Epithelial cell of prostate (primary cell): Measurements from ENCODE around the gene SPRR2A.
"Not testable (repeated sequence)": the region's sequence is repeated elsewhere in the genome, so short reads cannot be mapped to it uniquely, and the experiment has no call there.

Experiments
- DNase-seq: peaks from one replicate; pipeline ENCODE4 v3.0.0-alpha.2; 2011; ENCODE audit warnings: low read depth, low spot score
- H3K27ac ChIP-seq: fragments of 450-650 bp; 2 replicates; pipeline ENCODE4 v1.5.1; 2017; ENCODE audit warnings: mild to moderate bottlenecking

SPRR2A gene

GRCh38 chr1:153057375-153057774, at the start of gene SPRR2A:
TSS of gene SPRR2A (minus strand) at chr1:153057512. CDS start at chr1:153056735, 777 bp downstream.
- H3K27ac ChIP-seq, result peak within 1 kb of the TSS; percentile 28
- DNase-seq, result no peak

GRCh38 chr1:153100245-153100644, 42.9 kb upstream of the SPRR2A start:
- DNase-seq, result peak; percentile 94
- peak overlapping the region; percentile 87 for H3K27ac ChIP-seq

- no peak for DNase-seq
Observed at GRCh38 chr1:153099461-153100045, 42.2 kb upstream of the SPRR2A start.

GRCh38 chr1:153095764-153096163, 38.5 kb upstream of the SPRR2A start:
- no peak for DNase-seq
- H3K27ac ChIP-seq, result no peak overlapping the region

More at GRCh38 chr1:153099461-153100045, 42.2 kb upstream of the SPRR2A start:
- peak overlapping the region; percentile 87 for H3K27ac ChIP-seq

- no peak for DNase-seq
- H3K27ac ChIP-seq, result peak within 1 kb of the TSS; percentile 9
Observed at GRCh38 chr1:153094426-153094825, 37.1 kb upstream of the SPRR2A start, which contains the start of gene SPRR2E. TSS of gene SPRR2E (minus strand) at chr1:153094526. CDS start at chr1:153093751, 775 bp downstream.

GRCh38 chr1:153087652-153088051, 30.3 kb upstream of the SPRR2A start:
- no peak for DNase-seq
- H3K27ac ChIP-seq, result no peak overlapping the region

- no peak overlapping the region for H3K27ac ChIP-seq
- DNase-seq, result no peak
Observed at GRCh38 chr1:153081736-153082135, 24.4 kb upstream of the SPRR2A start.

- DNase-seq, result no peak
- no peak overlapping the region for H3K27ac ChIP-seq
Observed at GRCh38 chr1:153072806-153073726, 15.8 kb upstream of the SPRR2A start.

- no peak within 1 kb of the TSS for H3K27ac ChIP-seq
Observed at GRCh38 chr1:153071511-153071910, 14.2 kb upstream of the SPRR2A start, which contains the start of gene SPRR2B. TSS of gene SPRR2B (minus strand) at chr1:153071611. CDS start at chr1:153070839, 772 bp downstream.

GRCh38 chr1:153070243-153070642, 12.9 kb upstream of the SPRR2A start:
- DNase-seq, result no peak
- H3K27ac ChIP-seq, result no peak overlapping the region

More at GRCh38 chr1:153071511-153071910, 14.2 kb upstream of the SPRR2A start, which contains the start of gene SPRR2B:
- no peak for DNase-seq

- DNase-seq, result no peak
- H3K27ac ChIP-seq, result no peak overlapping the region
Observed at GRCh38 chr1:153058826-153059784, 1.8 kb upstream of the SPRR2A start.

- DNase-seq, result no peak
- H3K27ac ChIP-seq, result peak overlapping the region; percentile 28
Observed at GRCh38 chr1:153058154-153058553, 842 bp upstream of the SPRR2A start.

- not testable (repeated sequence) for H3K27ac ChIP-seq, DNase-seq
Observed at GRCh38 chr1:153056111-153056510, 1.2 kb downstream of the SPRR2A start.

GRCh38 chr1:153049211-153049610, 8.1 kb downstream of the SPRR2A start:
- no peak for DNase-seq
- H3K27ac ChIP-seq, result no peak overlapping the region

GRCh38 chr1:153040950-153041631, 16.2 kb downstream of the SPRR2A start, which contains the start of gene SPRR2D:
TSS of gene SPRR2D (minus strand) at chr1:153041120. CDS start at chr1:153040346, 774 bp downstream.
- H3K27ac ChIP-seq, result peak within 1 kb of the TSS; percentile 46
- no peak for DNase-seq

- peak overlapping the region; percentile 78 for H3K27ac ChIP-seq
- DNase-seq, result no peak
Observed at GRCh38 chr1:153035211-153035610, 22.1 kb downstream of the SPRR2A start.

- peak; percentile 91 for DNase-seq
- H3K27ac ChIP-seq, result peak overlapping the region; percentile 78
Observed at GRCh38 chr1:153032677-153033308, 24.5 kb downstream of the SPRR2A start.

GRCh38 chr1:153032073-153032472, 25.2 kb downstream of the SPRR2A start:
- DNase-seq, result no peak
- peak overlapping the region; percentile 78 for H3K27ac ChIP-seq

GRCh38 chr1:153030895-153031294, 26.4 kb downstream of the SPRR2A start, which contains the start of gene SPRR1B:
TSS of gene SPRR1B (plus strand) at chr1:153031203. CDS start at chr1:153032346, 1,143 bp downstream.
- peak within 1 kb of the TSS; percentile 78 for H3K27ac ChIP-seq

More at GRCh38 chr1:153030895-153031294, 26.4 kb downstream of the SPRR2A start, which contains the start of gene SPRR1B:
- peak; percentile 82 for DNase-seq
